ENCODE data around the gene SYCP2L. TPM values are rescaled to one million over a fixed set of nuclear protein-coding genes. Genes with fewer than 3 reads are reported as not detected.

Gene SYCP2L
- total RNA-seq, 4 donors from 2014 or later = 0.78 to 4.5 (median 1.8) TPM

- 96% methylated on average over 2 of the region's 2 CpGs for WGBS, 2 donors
- intact Hi-C loops (cut with DNase I) = no loop called here
These were observed 53.0 kb downstream of the SYCP2L start for GRCh38 chr6:10939840-10940239.

GRCh38 chr6:10945845-10946244 lies 59.0 kb downstream of the SYCP2L start:
- TF ChIP-seq CTCF (IDR thresholded peaks at IDR 0.05) (no peak), POLR2A (IDR thresholded peaks at IDR 0.05) (no peak)
- 81 to 96% methylated on average over 1 of the region's 1 CpG for WGBS, 2 donors
- intact Hi-C loops (cut with DNase I) = no loop called here
- Histone ChIP-seq H3K4me3 (replicated peaks in 1 of 3) (no peak overlapping the region), H3K9me3 (no peaks in the 10 kb centered on the region), H3K36me3 (no peaks in the 10 kb centered on the region), H3K4me1 (no peaks in the 10 kb centered on the region), H3K27ac (no peak overlapping the region), H3K27me3 (no peaks in the 10 kb centered on the region)
- DNase-seq = no peak

More at GRCh38 chr6:10939840-10940239, 53.0 kb downstream of the SYCP2L start:
- H3K36me3 ChIP-seq = no peaks in the 10 kb centered on the region
- TF ChIP-seq CTCF (IDR thresholded peaks at IDR 0.05) = no peak
- TF ChIP-seq POLR2A (IDR thresholded peaks at IDR 0.05) = no peak
- H3K9me3 ChIP-seq = no peaks in the 10 kb centered on the region
- no peak overlapping the region for H3K4me3 ChIP-seq (replicated peaks in 1 of 3)
- H3K27me3 ChIP-seq = no peaks in the 10 kb centered on the region
- no peak overlapping the region for H3K27ac ChIP-seq
- DNase-seq = no peak
- H3K4me1 ChIP-seq = no peaks in the 10 kb centered on the region

- no peaks in the 10 kb centered on the region for H3K4me1 ChIP-seq
- H3K27ac ChIP-seq = no peak overlapping the region
- TF ChIP-seq POLR2A (IDR thresholded peaks at IDR 0.05) = no peak
- TF ChIP-seq CTCF (IDR thresholded peaks at IDR 0.05) = no peak
- H3K27me3 ChIP-seq = no peaks in the 10 kb centered on the region
- H3K4me3 ChIP-seq (replicated peaks in 1 of 3) = no peak overlapping the region
- no peak for DNase-seq
- intact Hi-C loops (cut with DNase I) = no loop called here
- no peaks in the 10 kb centered on the region for H3K9me3 ChIP-seq
- 98 to 99% methylated on average over 5 of the region's 5 CpGs for WGBS, 2 donors
- H3K36me3 ChIP-seq = no peaks in the 10 kb centered on the region
These were observed 61.1 kb downstream of the SYCP2L start for GRCh38 chr6:10947966-10948365.

- no peak overlapping the region for H3K4me3 ChIP-seq (replicated peaks in 1 of 3)
- intact Hi-C loops (cut with DNase I) = loop anchor here (5.0 to 10.0 kb wide), 2 partner anchors 117 to 625 kb away; no protein-coding TSS in a partner anchor
- no peak for TF ChIP-seq POLR2A (IDR thresholded peaks at IDR 0.05)
- TF ChIP-seq CTCF (IDR thresholded peaks at IDR 0.05) = no peak
- H3K27ac ChIP-seq = no peak overlapping the region
- H3K4me1 ChIP-seq = no peaks in the 10 kb centered on the region
- no peaks in the 10 kb centered on the region for H3K36me3 ChIP-seq
- WGBS, 2 donors = 89 to 93% methylated on average over 6 of the region's 6 CpGs
- no peaks in the 10 kb centered on the region for H3K27me3 ChIP-seq
- H3K9me3 ChIP-seq = no peaks in the 10 kb centered on the region
- no peak for DNase-seq
These were observed 63.0 kb downstream of the SYCP2L start for GRCh38 chr6:10949579-10950490.

GRCh38 chr6:10951675-10952282 lies 64.9 kb downstream of the SYCP2L start:
- TF ChIP-seq CTCF (IDR thresholded peaks at IDR 0.05) = peak in 5 of 6 experiments; percentile 23 to 53 (median 42)
- no peak for TF ChIP-seq POLR2A (IDR thresholded peaks at IDR 0.05)

More at GRCh38 chr6:10951675-10952282, 64.9 kb downstream of the SYCP2L start:
- no peaks in the 10 kb centered on the region for H3K36me3 ChIP-seq
- no peak overlapping the region for H3K27ac ChIP-seq
- WGBS, 2 donors = 20 to 26% methylated on average over 6 of the region's 6 CpGs
- DNase-seq = no peak
- intact Hi-C loops (cut with DNase I) = loop anchor here (5.0 to 10.0 kb wide), 2 partner anchors 116 to 623 kb away; no protein-coding TSS in a partner anchor
- H3K4me3 ChIP-seq (replicated peaks in 1 of 3) = no peak overlapping the region
- no peaks in the 10 kb centered on the region for H3K9me3 ChIP-seq
- H3K27me3 ChIP-seq = no peaks in the 10 kb centered on the region
- no peaks in the 10 kb centered on the region for H3K4me1 ChIP-seq
